ENCODE results near the gene ZC3H15.
"Not testable (repeated sequence)": the region's sequence is repeated elsewhere in the genome, so short reads cannot be mapped to it uniquely, and the experiment has no call there.

The ZC3H15 gene

DNA sequence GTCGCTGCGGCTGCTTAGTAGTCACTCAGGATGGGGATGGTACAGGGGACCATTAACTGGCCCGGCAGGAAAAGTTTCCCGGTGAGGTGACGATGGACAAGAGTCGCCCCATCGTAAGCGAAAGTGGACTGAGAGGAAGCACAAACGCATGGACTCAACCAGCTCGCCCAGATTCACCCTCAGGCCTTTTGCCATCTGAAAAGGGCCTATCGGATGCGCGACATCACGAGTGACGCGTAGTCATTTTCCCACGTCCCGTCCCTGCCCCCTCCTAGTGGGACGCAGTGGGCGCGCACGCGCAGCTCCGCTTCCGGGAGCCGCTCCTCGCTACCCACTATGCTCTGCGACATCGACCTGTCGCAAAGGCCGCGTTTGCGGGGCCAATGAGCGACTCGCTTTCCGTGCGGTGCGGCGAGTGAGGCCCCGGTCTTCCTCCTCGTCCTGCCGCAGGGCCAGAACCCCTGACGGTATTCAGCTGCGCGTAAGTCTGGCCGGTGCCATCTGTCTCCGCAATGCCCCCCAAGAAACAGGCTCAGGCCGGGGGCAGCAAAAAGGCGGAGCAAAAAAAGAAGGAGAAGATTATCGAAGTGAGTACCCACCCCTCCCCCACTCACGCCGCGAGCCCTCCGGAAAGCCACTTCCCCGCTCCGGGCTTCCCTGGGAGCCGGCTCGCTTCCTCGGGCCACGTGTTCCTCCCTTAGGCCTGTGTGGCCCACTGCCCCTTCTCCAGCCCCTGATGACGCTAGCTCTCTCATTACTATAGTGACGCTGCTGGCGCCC, at the start of gene ZC3H15:
Gene ZC3H15 (plus strand): TSS at position 390 of the 780 bp plus-strand sequence. CDS start 123 bp downstream, at position 513.
- peak; percentile 84 for DNase-seq

DNA sequence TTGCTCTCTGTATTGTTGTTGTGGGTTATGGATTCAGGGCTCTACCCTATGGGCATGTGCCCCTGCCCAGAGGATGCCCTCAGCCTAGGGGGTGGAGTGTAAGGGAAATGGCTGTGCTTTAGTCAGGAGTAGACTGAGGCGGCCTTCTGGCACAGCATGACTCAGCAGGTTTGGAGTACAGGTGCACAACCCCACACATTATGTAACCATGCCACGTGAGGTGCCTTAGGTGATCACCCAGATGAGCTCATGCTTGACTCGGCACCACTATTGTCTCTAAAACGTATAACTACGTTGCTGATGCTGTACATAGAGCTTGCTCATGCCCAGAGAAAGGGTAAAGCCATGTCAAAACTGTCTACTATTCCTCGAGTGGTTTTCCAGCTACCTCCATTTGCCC, 48.3 kb upstream of the ZC3H15 start:
- DNase-seq = no peak

DNA sequence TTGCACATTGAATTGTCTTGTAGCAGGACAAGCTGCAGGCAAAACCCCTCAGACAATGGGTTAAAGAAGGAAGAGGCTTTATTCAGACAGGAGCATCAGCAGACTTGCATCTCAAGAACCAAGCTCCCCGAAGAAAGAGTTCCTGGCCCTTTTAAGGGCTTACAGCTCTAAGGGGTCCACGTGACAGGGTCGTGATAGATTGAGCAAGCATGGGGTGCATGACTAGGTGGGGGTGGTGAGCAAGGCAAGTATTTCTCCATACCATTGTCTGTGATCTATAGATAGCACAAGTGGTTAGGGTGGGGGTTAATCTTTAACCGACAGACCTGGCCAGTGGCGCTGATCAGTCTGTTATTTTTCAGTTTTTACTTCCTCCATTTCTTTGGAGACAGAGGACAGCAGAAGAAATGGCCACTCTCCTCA, 46.4 kb upstream of the ZC3H15 start:
- DNase-seq = not testable (repeated sequence)

DNA sequence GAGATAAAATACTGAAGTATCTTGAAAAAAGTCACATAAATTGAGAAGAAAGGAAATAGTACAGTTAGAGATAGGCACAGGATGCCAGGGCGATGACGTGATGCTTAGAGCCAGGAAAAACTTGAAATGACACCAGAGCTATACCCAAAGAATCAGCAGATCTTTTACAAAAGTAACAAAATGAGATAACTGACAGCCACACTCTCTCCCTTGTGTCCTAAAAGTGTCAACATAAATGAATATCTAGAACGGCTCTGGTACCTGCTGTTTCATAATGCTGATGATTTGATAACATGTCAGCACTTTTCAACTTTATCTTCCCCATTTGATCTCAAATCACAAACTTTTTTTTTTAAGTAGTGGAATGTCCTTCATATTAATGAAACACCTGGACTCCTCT, 45.6 kb upstream of the ZC3H15 start:
- no peak for DNase-seq

DNA sequence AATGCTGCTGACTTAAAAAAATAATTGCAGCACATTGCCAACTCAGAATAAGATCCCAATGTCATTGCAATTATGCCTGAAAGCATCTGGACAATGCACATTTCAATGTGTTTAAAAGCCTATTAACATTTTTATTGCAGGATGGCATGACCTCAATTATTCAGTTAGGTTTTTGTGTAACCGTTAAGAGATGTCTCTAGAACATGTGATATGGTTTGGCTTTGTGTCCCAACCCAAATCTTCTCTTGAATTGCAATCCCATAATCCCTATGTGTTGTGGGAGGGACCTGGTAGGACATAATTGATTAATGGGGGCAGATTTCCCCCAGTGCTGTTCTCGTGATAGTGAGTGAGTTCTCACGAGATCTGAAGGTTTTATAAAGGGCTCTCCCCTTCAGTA, 43.2 kb upstream of the ZC3H15 start:
- no peak for DNase-seq

DNA sequence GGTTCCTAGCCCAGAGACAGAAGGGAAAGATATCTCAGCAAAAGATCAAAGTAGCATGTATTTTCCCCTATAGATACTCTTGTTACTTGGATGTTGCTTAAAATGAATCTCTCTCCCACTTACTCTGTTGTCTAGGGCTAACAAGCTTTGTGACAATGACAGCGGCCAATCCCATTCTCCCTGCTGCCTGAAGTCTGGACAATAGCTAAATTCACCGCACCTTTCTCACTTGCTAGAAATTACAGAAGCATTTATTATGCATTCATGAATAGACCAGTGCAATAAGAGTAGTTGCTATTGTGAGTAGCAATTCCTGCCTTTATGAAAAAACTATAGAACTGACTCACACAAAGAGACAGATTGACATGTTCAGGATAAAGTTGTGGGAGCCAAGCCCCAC, 42.2 kb upstream of the ZC3H15 start:
- no peak for DNase-seq

DNA sequence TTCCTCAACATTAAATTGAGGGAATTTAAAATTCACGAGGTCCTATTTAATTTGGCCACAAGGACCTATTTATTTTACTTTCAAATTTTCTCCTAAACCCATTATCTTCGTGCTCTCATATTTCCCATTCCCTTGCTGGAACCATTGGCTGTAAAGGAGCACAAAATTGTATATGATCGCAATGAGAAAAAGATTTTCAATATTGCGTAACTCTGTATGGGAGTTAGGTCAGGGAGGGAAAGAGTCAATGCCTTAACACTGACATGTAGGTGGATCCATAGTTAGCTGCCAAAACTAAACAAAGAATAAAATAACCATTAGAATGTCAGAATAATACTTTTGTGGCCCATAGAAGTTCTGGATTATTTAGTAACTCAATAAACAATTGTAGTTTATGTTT, 40.6 kb upstream of the ZC3H15 start:
- no peak for DNase-seq

DNA sequence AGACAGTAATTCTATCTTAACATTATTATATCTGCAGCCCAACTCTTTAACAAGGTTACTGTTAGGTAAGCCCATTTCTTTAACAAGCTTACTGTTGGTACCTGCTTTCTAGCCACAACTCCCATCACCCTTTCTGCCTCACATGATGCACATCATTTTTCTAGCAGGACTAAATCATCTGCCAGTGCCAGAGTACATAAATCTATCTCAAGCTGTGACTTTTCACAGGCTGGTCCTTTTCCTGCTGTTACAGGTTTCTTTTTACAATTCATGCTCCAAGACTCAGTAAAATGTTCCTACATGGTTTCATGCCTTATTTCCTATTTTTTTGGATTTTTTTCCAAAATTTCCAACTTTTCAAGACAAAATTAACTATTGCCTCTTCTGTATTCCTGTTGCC, 30.4 kb upstream of the ZC3H15 start:
- DNase-seq = no peak

DNA sequence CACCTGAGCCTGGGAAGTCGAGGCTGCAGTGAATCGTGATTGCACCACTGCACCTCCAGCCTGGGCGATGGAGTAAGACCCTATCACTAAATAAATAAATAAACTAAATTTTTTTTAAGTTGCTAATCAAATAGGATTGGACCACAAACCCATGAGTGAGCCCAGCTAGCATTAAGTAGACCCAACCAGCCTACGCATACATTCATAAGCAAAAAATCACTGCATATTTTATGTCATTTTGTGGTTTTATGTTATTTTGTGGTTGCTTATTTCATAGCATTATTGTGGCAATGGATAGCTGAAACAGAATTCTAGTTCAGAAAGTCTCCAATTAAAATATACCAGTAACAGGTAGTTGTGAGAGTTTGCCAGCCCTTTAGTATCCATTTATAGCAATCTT, 29.1 kb upstream of the ZC3H15 start:
- DNase-seq = no peak

DNA sequence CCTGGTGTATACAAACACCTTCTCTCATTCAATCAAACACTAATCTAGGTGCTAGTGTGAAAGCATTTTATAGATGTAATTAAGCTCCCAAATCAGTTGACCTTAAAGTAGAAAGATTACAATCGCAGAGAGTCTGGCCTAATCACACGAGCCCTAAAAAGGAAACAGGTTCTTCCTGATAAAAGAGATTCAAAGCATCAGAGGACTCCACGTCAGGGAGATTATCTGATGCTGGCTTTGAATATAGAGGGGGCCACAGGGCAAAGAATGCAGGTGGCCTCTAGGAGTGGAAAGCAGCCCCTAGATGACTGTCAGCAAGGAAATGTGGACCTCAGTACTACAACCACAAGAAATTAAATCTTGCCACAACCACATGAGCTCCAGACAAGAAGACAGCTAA, 28.2 kb upstream of the ZC3H15 start:
- no peak for DNase-seq

DNA sequence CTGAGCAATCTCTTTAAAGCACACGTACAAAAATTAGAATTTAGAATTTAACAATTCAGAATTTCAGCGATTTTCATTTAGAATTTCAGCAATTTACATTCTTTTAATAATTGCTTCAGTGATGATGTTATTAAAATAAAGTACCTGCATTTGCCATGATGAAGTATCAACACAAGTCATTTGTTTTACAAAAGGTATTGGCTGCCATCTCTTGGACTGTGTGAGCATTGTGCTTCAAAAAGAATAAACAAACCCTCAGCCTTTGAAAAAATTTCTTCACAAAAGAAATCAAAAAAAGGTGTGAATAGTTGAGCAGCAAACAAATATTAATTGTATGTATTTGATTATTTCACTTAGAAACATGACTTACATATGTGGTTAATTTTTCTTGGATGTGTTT, 27.1 kb upstream of the ZC3H15 start:
- peak; percentile 22 for DNase-seq

DNA sequence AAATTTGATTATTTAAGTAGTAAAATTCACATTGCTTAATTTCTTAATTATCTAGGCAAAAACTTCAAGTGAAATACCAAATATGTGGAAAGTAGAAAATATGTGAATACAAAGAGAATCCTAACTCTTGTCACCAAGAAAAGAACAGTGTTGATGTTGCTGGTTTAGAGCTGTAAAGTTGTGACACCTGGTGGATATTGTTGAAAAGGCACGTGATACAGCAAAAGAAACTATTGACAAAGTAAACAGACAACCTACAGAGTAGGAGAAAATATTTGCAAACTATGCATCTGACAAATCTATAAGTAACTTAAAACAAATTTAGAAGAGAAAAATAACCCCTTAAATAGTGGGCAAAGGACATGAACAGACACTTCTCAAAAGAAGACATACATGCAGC, 25.6 kb upstream of the ZC3H15 start:
- peak; percentile 58 for DNase-seq

DNA sequence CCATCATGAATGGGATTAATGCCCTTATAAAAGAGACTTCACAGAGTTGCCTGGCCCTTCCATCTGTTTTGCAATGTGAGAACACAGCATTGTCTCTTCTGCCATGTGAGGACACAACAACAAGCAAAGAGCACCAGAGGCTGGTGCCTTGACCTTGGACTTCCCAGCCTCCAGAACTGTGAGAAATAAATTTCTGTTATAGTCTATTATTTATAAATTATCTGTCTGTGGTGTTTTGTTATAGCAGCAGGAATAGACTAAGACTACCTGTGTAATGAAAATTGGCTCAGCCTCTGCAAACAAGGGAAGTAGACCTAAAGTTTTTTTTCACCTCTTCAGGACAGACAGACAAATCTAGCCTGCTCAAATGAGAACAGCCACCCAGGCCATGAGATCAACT, 19.3 kb upstream of the ZC3H15 start:
- DNase-seq = no peak

DNA sequence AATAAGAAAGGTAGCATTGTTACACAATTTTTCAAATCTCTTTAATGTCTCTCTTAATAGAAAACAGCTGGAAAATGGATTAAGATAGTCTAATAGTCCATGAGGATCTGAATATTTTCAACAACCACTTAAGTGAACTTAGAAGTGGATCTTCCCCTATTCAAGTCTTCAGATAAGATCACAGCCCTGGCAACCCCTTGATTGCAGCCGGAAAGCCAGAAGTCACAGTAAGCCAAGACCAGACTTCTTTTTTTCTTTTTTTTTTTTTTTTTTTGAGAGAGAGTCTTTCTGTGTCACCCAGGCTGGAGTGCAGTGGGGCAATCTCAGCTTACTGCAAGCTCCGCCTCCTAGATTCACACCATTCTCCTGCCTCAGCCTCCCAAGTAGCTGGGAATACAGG, 18.6 kb upstream of the ZC3H15 start:
- DNase-seq = no peak

DNA sequence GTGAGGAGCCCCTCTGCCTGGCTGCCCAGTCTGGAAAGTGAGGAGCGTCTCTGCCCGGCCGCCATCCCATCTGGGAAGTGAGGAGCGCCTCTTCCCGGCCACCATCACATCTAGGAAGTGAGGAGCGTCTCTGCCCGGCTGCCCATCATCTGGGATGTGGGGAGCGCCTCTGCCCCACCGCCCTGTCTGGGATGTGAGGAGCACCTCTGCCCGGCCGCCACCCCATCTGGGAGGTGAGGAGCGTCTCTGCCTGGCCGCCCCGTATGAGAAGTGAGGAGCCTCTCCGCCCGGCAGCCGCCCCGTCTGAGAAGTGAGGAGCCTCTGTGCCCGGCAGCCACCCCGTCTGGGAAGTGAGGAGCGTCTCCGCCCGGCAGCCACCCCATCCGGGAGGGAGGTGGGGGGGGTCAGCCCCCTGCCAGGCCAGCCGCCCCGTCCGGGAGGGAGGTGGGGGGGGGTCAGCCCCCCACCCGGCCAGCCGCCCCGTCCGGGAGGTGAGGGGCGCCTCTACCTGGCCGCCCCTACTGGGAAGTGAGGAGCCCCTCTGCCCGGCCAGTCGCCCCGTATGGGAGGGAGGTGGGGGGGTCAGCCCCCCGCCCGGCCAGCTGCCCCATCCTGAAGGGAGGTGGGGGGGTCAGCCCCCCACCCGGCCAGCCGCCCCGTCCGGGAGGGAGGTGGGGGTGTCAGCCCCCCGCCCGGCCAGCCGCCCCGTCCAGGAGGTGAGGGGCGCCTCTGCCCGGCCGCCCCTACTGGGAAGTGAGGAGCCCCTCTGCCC, 13.2 kb upstream of the ZC3H15 start:
- DNase-seq = not testable (repeated sequence)

DNA sequence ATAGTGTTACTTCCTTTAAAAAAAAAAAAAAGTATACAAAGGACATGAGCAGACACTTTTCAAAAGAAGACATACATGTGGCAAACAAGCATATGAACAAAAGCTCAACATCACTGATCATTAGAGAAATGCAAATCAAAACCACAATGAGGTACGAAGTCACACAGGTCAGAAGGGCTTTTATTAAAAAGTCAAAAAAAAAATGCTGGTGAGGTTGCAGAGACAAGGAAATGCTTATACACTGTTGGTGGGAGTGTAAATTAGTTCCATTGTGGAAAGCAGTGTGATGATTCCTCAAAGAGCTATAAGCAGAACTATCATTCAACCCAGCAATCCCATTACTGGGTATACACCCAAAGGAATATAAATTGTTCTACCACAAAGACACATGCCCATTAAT, 11.8 kb upstream of the ZC3H15 start:
- not testable (repeated sequence) for DNase-seq

DNA sequence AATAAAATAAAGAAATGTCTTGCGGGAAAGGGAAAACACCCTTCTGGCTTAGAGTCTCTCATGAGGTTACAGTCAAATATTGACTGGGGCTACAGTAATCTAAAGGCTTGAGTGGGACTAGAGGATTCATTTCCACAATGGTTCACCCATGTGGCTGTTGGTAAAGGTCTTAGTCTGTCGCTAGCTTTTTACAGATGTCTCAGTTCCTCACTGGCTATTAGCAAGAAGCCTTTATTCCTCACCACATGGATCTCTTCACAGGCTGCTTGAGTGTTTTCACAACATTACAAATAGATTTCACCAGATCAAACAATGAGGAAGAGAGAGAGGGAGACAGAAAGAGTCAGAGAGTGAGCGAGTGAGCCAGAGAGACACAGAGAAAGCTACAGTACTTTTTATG, 8.3 kb upstream of the ZC3H15 start:
- DNase-seq = no peak

DNA sequence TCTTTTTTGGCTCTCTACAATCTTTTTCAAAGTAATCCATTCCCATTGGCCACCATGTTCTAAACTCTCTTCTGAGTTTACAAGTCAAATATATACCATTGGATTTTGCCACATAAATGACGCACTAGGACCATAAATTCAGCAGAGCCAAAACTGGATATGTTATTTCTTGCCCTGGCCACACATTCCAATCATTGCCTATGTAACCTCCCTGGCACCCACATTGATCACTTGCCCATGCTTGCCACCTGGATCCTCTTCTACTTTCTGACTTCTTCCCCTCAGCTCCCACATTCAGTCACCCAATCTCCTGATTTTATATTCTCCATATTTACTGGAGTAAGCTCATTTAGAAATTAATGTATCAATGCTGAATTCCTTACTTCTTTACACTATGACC, 5.1 kb upstream of the ZC3H15 start:
- no peak for DNase-seq

DNA sequence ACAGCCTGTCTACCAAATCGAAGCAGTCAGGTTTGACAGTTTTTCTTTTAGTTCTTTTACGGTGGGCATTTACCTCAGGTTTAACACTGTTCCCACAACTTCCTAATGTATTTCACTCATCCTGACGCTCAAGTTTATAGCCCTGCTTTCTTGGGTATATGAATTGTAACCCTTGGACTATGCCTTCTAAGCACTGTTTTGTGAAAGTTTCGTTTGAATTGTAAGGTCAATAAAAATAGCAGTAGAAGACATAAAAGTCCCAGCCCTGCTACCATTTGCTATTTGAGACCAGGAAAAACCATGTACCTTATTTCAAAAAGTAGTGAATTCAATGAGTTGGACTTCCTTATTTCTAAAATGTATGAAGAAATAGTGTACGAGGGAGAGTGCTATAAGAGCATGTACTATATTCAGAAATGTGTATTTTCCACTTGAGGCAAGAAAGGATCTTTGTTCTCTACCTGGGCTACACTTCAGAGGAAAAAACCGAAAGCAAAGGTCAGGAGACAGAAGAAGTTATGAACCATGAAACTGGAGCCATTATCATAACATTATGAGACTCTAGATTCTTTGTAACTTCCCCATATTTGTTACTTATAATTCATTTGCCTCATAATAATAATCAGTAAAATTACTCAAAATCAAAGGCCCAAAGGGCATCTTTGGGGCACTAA, 1.9 kb upstream of the ZC3H15 start:
- DNase-seq = no peak

DNA sequence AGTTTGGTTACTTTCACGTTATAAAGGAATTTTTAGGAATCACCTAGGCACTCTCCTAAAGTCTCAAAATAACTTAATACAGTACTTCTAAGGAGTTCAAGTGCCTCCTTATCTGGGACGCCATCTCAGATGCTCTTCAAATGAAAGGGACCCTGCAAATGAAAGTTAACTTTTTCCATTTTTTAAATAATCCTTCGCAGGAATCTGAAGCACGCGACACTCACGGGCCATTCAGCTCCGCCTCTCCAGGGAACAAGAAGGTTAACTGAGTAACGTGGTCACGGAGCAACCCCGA, 537 bp upstream of the ZC3H15 start:
- DNase-seq = no peak

DNA sequence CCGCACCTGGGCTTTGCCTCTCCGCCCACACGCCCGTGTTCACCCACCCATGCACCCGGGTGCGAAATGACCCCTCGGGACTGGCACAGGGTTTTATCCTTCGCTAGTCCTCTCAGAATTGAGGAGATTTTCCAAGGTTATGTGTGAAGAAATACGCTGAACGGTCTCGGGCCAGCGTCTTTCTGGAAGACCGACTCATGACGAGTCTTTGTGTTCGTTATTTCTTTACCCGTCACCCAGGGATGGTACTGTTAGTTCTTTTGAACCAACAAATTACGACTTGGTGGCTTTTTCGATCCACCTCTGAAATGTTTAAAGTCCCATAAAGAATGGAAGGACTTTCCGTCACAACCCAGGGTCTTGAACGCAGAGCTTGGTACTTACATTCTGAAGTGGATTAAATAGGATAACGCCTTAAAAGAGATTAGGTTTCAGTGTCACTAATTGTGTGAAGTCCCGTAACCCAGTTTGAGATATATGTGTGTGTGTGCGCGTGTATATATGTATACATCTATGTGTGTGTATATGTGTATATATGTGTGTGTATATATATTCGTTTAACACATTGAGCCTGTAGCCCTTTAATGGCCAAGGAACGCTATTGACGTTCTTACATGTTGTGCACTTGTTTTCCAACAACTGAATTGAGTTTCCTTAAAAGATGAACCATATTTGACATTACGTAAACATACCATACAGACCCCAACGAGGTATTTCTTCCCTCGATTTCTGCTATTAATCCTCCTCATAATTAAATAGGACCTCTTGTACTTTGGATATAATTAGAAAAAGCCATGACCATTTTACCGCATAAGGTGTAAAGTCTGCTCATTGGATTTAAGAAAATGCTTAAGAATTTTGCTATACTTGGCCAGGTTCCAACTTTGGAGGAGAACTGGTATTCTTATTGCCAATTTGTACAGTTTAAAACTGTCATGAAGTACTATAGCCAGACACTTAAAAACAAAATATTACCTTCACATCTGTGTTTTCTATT, 889 bp downstream of the ZC3H15 start:
- DNase-seq = peak; percentile 66

DNA sequence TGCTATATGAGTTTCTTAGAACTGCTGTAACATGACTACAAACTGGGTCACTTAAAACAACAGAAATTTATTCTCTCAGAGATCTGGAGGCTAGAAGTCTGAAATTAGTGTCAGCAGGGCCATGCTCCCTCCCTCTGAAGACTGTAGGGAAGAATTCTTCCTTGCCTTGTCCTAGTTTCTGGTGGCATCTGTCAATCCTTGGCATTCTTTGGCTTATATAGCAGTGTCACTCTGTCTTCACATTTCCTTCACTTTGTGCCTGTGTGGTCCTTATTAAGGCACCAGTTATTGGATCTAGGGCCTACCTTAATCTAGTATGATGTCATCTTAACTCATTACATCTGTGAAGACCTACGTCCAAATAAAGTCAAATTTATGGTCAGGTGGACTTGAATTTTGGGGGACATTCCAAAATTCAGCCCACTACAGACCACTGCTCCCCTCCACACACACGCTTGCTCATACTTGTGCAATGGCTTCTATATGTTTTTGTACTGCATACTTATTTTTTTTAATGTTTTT, 7.6 kb downstream of the ZC3H15 start:
- DNase-seq = no peak

DNA sequence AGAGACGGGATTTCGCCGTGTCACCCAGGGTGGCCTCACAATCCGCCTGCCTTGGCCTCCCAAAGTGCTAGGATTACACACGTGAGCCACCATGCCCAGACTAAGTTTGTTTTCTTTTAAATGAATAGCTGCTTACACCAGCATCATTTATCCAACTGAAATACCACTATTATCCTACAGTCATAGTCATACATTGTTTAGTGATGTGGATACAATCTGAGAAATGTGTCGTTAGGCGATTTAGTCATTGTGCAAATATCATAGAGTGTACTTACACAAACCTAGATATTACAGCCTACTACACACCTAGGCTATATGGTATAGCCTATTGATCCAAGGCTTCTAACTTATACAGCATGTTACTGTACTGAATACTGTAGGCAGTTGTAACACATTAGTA, 10.3 kb downstream of the ZC3H15 start:
- DNase-seq = no peak

Data from NCI-H510A treated with DMSO at 0.1 percent for 48 hours (cell line).